Activated CD8-positive, alpha-beta T cell treated with anti-CD3 and anti-CD28 coated beads for 36 hours (primary cell): ENCODE measurements around the gene DUSP7. TPM values are rescaled to one million over a fixed set of nuclear protein-coding genes. Genes with fewer than 3 reads are reported as not detected.
A peak's percentile ranks its signal among the peaks of the same experiment; 100 is the strongest.

Source experiments
- ATAC-seq: fragments of 200-7000 bp; cut with Tn5 transposase; one replicate; pipeline ENCODE4 v1.10.0; 2021; ENCODE audit warnings: mild to moderate bottlenecking, moderate library complexity
- CTCF ChIA-PET: fragments of 350-600 bp; sonication (Branson Sonifier 250); formaldehyde crosslinking; loops from one replicate; lab custom pipeline; 2021; ENCODE audit warnings: antibody characterized with exemption; lab: Charles Lee
- POLR2A ChIA-PET: fragments of 350-600 bp; sonication (Branson Sonifier 250); formaldehyde crosslinking; loops from one replicate; lab custom pipeline; 2021; ENCODE audit warnings: antibody characterized with exemption; lab: Charles Lee
- DNase-seq: peaks from one replicate; pipeline ENCODE4 v3.0.0-alpha.2; 2020
- H3K27ac Mint-ChIP-seq: one replicate; pipeline ENCODE4 v1.8.0; 2021; ENCODE audit warnings: mild to moderate bottlenecking, mixed read lengths
- H3K27me3 Mint-ChIP-seq: one replicate; pipeline ENCODE4 v1.8.0; 2021; ENCODE audit warnings: mixed read lengths
- H3K36me3 Mint-ChIP-seq: one replicate; pipeline ENCODE4 v1.8.0; 2021; ENCODE audit warnings: low read depth, mixed read lengths
- H3K4me1 Mint-ChIP-seq: one replicate; pipeline ENCODE4 v1.8.0; 2021; ENCODE audit warnings: low read depth, mixed read lengths
- H3K4me3 Mint-ChIP-seq: one replicate; pipeline ENCODE4 v1.8.0; 2021; ENCODE audit warnings: mild to moderate bottlenecking, moderate library complexity, mixed read lengths
- H3K9me3 Mint-ChIP-seq: one replicate; pipeline ENCODE4 v1.8.0; 2021; ENCODE audit warnings: mixed read lengths
- intact Hi-C: fragments of 100-400 bp; cut with micrococcal nuclease; formaldehyde crosslinking; loops from one replicate; pipeline ENCODE4 v1.10.0; 2022
- total RNA-seq, 2 experiments: library from RNA; stranded (reverse); gene quantifications; one replicate each; pipeline ENCODE4 v1.2.3, GENCODE V29; 2021
- TF ChIP-seq, protein P1 (sequence below): fragments of 200-600 bp; IDR thresholded peaks from one replicate; pipeline ENCODE4 v1.8.0; 2022; ENCODE audit warnings: antibody characterized with exemption, mild to moderate bottlenecking

Gene DUSP7
- total RNA-seq, 2 experiments from 2014 or later = 19.6 to 21.6 TPM

DNA sequence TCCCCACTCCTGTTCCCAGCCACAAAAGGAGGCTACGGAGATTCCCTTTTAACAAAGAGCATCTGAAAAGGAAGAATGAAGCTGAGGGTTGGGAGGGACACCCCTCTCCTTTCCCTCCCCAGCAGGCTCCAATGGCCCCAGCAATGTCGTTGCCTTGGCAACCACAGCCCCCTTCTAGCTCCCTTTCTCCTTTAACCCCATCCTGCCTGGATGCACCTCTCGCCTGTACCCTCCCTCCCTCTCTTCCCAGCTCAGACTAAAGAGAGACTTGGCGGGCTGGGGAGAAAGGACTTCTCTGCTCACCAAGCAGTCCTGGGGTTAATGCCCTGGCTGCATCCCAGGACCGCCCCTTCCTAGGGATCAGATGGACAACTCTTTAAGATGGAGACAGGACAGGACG lies 53.6 kb downstream of the DUSP7 start:
- intact Hi-C loops = loop anchor here (5.0 kb wide), 1 partner anchor 50 kb away; no protein-coding TSS in a partner anchor
- TF ChIP-seq, protein P1, sequence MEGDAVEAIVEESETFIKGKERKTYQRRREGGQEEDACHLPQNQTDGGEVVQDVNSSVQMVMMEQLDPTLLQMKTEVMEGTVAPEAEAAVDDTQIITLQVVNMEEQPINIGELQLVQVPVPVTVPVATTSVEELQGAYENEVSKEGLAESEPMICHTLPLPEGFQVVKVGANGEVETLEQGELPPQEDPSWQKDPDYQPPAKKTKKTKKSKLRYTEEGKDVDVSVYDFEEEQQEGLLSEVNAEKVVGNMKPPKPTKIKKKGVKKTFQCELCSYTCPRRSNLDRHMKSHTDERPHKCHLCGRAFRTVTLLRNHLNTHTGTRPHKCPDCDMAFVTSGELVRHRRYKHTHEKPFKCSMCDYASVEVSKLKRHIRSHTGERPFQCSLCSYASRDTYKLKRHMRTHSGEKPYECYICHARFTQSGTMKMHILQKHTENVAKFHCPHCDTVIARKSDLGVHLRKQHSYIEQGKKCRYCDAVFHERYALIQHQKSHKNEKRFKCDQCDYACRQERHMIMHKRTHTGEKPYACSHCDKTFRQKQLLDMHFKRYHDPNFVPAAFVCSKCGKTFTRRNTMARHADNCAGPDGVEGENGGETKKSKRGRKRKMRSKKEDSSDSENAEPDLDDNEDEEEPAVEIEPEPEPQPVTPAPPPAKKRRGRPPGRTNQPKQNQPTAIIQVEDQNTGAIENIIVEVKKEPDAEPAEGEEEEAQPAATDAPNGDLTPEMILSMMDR = no peak
- ChIA-PET POLR2A (interaction anchor here (0.6 to 1.1 kb wide), 2 partner anchors 54 to 855 kb away, joined by 3 read pairs; partner anchors contain the start of gene DUSP7), CTCF (interaction anchor here (0.6 to 6.2 kb wide), 14 partner anchors 12 to 238 kb away, joined by 3 to 92 read pairs (median 6); partner anchors contain the start of genes ABHD14B, DUSP7, PARP3 and RRP9)
- DNase-seq (no peak), ATAC-seq (no peak)
- Mint-ChIP-seq H3K4me3 (no peak overlapping the region), H3K27ac (no peak overlapping the region), H3K36me3 (no peaks in the 10 kb centered on the region), H3K4me1 (peaks cover 10% of the 10 kb centered on the region), H3K27me3 (no peaks in the 10 kb centered on the region), H3K9me3 (no peaks in the 10 kb centered on the region)

DNA sequence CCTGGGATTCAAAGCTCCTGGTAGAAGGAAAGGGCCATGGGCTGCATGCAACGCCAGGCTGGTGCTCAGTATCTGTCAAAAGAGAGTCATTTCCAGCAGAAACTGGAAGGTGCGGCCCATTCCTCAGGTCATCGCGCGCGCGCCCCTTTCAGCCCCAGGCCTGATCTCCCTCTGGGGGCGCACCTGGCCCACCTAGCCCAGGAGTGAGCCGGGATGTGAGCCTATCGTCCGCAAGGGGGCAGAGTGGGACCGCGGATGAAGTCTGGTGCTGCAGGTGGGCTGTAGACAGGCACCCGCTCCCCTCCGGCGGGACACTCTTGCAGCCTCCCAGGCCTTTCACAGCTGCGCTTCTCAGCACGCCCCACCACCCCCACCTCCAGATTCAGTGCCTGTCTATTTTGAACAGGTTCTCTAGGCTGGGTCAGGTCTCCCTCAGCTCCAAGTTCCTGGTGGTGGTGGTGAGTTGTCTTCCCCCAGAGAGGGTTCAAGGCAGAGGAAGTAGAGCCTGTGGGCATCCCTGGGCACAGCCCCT lies 54.9 kb downstream of the DUSP7 start:
- Mint-ChIP-seq H3K9me3 (no peaks in the 10 kb centered on the region), H3K27me3 (no peaks in the 10 kb centered on the region), H3K27ac (no peak overlapping the region), H3K4me1 (peaks cover 13% of the 10 kb centered on the region), H3K36me3 (no peaks in the 10 kb centered on the region), H3K4me3 (no peak overlapping the region)
- ATAC-seq = peak; percentile 99
- ChIA-PET CTCF (interaction anchor here (0.6 to 6.2 kb wide), 42 partner anchors 10 to 487 kb away, joined by 3 to 92 read pairs (median 4); partner anchors contain the start of genes ABHD14B, DUSP7, GPR62 and PARP3), POLR2A (interaction anchor here (0.7 to 1.4 kb wide), 5 partner anchors 18 to 142 kb away, joined by 3 to 5 read pairs (median 3); partner anchors contain the start of genes ACY1 and DUSP7)
- TF ChIP-seq, protein P1 = peak; percentile 94
- intact Hi-C loops = loop anchor here (1.0 to 5.0 kb wide), 3 partner anchors 51 to 143 kb away; no protein-coding TSS in a partner anchor
- DNase-seq = peak; percentile 95

DNA sequence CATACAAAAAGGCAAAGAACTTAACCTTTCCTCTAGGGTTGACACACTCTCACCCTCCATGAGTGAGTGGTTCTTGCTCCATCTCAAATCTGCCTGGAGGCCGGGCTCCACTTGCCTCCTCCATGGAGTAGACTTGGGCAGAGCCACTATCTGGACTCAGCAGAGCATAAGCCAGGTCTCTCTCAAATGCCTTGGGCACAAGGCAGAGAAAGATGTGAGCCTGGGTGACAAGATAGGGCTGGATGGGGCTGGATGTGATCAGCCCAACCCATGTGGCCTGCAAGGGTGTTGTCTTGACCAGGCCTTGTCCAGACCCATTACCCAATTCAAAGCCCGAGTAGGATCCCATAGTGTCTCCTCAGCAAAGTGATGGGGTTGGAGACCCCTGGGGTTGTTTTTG lies 56.5 kb downstream of the DUSP7 start:
- intact Hi-C loops = loop anchor here (2.0 to 5.0 kb wide), 2 partner anchors 52 to 123 kb away; no protein-coding TSS in a partner anchor
- H3K27me3 Mint-ChIP-seq = no peaks in the 10 kb centered on the region
- TF ChIP-seq, protein P1 = no peak
- no peak overlapping the region for H3K27ac Mint-ChIP-seq
- ATAC-seq (no peak), DNase-seq (no peak)
- H3K9me3 Mint-ChIP-seq = no peaks in the 10 kb centered on the region
- CTCF ChIA-PET = interaction anchor here (5.2 to 6.2 kb wide), 3 partner anchors 54 to 147 kb away, joined by 74 to 92 read pairs (median 83); partner anchors contain the start of gene DUSP7
- no peak overlapping the region for H3K4me3 Mint-ChIP-seq
- H3K36me3 Mint-ChIP-seq = peaks cover 10% of the 10 kb centered on the region
- H3K4me1 Mint-ChIP-seq = peaks cover 8% of the 10 kb centered on the region
- POLR2A ChIA-PET = no interaction called here

Other genes starting within 250 kb of the DUSP7 start
- gene IQCF2, start 195.0 kb downstream of the DUSP7 start, total RNA-seq = not detected
- gene IQCF5, start 181.0 kb downstream of the DUSP7 start, total RNA-seq = not detected
- not detected for gene IQCF1, start 153.2 kb downstream of the DUSP7 start, total RNA-seq
- 10 to 100 TPM; 40.0 to 40.7 TPM for gene RRP9, start 114.7 kb downstream of the DUSP7 start, total RNA-seq
- 10 to 100 TPM; 11.5 to 12.7 TPM for gene PARP3, start 114.2 kb downstream of the DUSP7 start, total RNA-seq
- gene GPR62, start 101.2 kb downstream of the DUSP7 start, total RNA-seq = not detected
- gene PCBP4, start 89.1 kb downstream of the DUSP7 start, total RNA-seq = 1 to 10 TPM; 8.4 to 9.6 TPM
- gene ABHD14B, start 82.5 kb downstream of the DUSP7 start, total RNA-seq = 10 to 100 TPM; 70.7 to 73.6 TPM
- 1 to 10 TPM; 8.9 to 9.5 TPM for gene ABHD14A, start 81.5 kb downstream of the DUSP7 start, total RNA-seq
- gene ACY1, start 73.0 kb downstream of the DUSP7 start, total RNA-seq = 10 to 100 TPM; 61.8 to 64.5 TPM
- 1,000 to 10,000 TPM; 2,039 to 2,045 TPM for gene RPL29, start 60.7 kb downstream of the DUSP7 start, total RNA-seq
- gene POC1A, start 97.9 kb upstream of the DUSP7 start, total RNA-seq = 10 to 100 TPM; 21.2 to 23.5 TPM
- gene ALAS1, start 141.6 kb upstream of the DUSP7 start, total RNA-seq = 10 to 100 TPM; 54.3 to 54.6 TPM
- gene TLR9, start 169.1 kb upstream of the DUSP7 start, total RNA-seq = 1 to 10 TPM; 2.0 TPM
- gene TWF2, start 182.6 kb upstream of the DUSP7 start, total RNA-seq = 100 to 1,000 TPM; 137 TPM
- 100 to 1,000 TPM in 1 of 2 experiments, 10 to 100 TPM in 1; 94.3 to 100 TPM for gene PPM1M, start 189.2 kb upstream of the DUSP7 start, total RNA-seq
- 100 to 1,000 TPM; 103 to 105 TPM for gene WDR82, start 222.1 kb upstream of the DUSP7 start, total RNA-seq
- gene GLYCTK, start 231.3 kb upstream of the DUSP7 start, total RNA-seq = 10 to 100 TPM; 21.6 to 21.9 TPM